Fibroblast of mammary gland (primary cell): ENCODE data around the gene TMCO1.

Experiments
- DNase-seq: peaks from one replicate; pipeline ENCODE4 v3.0.0-alpha.2; 2010; ENCODE audit warnings: low read depth
- H3K4me3 ChIP-seq: 2 replicates; pipeline ENCODE4 v1.5.1; 2011; ENCODE audit warnings: low read depth, mild to moderate bottlenecking, low read length, moderate library complexity; ENCODE audit not compliant: control insufficient read depth
- CTCF ChIP-seq: conservative IDR thresholded peaks from 2 replicates; pipeline ENCODE4 v1.5.1; 2011; ENCODE audit warnings: low read depth, low read length, inconsistent platforms; ENCODE audit not compliant: control insufficient read depth, insufficient read depth

The TMCO1 gene

GRCh38 chr1:165679282-165680036 lies 89.2 kb downstream of the TMCO1 start:
- no peak overlapping the region for H3K4me3 ChIP-seq
- no peak for TF ChIP-seq CTCF
- no peak for DNase-seq

- no peak for DNase-seq
- H3K4me3 ChIP-seq: no peak overlapping the region
- no peak for TF ChIP-seq CTCF
These were observed 90.2 kb downstream of the TMCO1 start for GRCh38 chr1:165678509-165678908.
